Peyer's patch (tissue), 4 donors: ENCODE measurements around the gene SLC39A8.

Experiments used
- POLR2A ChIP-seq, 2 donors: fragments of 450-650 bp; IDR thresholded peaks; one replicate each; pipeline ENCODE4 v1.5.1; 2017; ENCODE audit warnings: antibody characterized with exemption in 2 of 2, mild to moderate bottlenecking in 2 of 2, moderate library complexity in 2 of 2
- TF ChIP-seq, protein P1 (sequence below), 6 experiments: fragments of 450-650 bp in 4 of 6; fragments of 200-600 bp in 2 of 6; sonication (generic) in 1 of 6; IDR thresholded peaks; one replicate each; pipeline ENCODE4 v1.5.1; 2017 to 2019; ENCODE audit warnings: antibody characterized with exemption in 6 of 6, mild to moderate bottlenecking in 3 of 6, moderate library complexity in 1 of 6

DNA sequence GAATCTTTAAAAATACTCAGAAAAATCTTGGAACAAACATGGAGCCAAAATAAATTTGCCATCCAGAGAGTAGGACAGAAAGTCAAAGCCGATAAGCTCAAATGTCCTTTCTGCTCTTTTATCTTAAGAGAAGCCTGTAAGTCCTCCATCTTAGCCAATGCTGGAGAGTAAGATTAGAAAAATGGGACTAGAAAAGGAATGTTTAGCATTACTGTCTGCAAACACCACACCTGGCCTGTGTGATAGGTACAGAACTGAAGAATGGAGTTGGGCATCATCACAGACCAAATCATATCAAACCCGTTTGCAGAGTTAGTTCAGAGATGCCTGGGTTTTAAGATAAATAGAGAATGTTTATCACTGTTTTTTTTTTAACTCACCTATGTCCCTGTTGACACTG is 10.5 kb upstream of the SLC39A8 start:
- no peak for TF ChIP-seq POLR2A (IDR thresholded peaks at IDR 0.05)
- TF ChIP-seq, protein P1, sequence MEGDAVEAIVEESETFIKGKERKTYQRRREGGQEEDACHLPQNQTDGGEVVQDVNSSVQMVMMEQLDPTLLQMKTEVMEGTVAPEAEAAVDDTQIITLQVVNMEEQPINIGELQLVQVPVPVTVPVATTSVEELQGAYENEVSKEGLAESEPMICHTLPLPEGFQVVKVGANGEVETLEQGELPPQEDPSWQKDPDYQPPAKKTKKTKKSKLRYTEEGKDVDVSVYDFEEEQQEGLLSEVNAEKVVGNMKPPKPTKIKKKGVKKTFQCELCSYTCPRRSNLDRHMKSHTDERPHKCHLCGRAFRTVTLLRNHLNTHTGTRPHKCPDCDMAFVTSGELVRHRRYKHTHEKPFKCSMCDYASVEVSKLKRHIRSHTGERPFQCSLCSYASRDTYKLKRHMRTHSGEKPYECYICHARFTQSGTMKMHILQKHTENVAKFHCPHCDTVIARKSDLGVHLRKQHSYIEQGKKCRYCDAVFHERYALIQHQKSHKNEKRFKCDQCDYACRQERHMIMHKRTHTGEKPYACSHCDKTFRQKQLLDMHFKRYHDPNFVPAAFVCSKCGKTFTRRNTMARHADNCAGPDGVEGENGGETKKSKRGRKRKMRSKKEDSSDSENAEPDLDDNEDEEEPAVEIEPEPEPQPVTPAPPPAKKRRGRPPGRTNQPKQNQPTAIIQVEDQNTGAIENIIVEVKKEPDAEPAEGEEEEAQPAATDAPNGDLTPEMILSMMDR (IDR thresholded peaks at IDR 0.05) = no peak
